ENCODE data around the gene AVPR1B. TPM values are rescaled to one million over a fixed set of nuclear protein-coding genes. Genes with fewer than 3 reads are reported as not detected.

Gene AVPR1B
- total and polyA plus RNA-seq, 2 donors (not counting 3 experiments of a cell fraction or from before 2014, with no cell fraction given) = not detected

- Histone ChIP-seq H3K27ac (ENCODE audit: insufficient read depth, low read depth, low read length) (no peak overlapping the region), H3K4me3 (replicated peaks in 1 of 3; ENCODE audit: insufficient read depth in 1 of 3, low read depth in 1 of 3, low read length in 3 of 3) (no peak overlapping the region), H3K9ac (replicated peaks; ENCODE audit: extremely low read depth, insufficient read depth, low read length) (no peak overlapping the region), H2AFZ (ENCODE audit: low read depth, low read length) (no peak overlapping the region), H3K36me3 (ENCODE audit: control insufficient read depth in 2 of 2, extremely low read depth in 1 of 2, insufficient read depth in 2 of 2, low read length in 2 of 2) (no peaks in the 10 kb centered on the region), H3K9me1 (replicated peaks; ENCODE audit: control insufficient read depth, extremely low read depth, insufficient read depth, low read length) (no peaks in the 10 kb centered on the region), H3K27me3 (ENCODE audit: control insufficient read depth in 2 of 2, insufficient read depth in 2 of 2, low read length in 2 of 2) (peaks cover 0 to 17% of the 10 kb centered on the region in 2 experiments), H3K79me2 (ENCODE audit: control insufficient read depth, insufficient read depth, low read length) (no peaks in the 10 kb centered on the region), H3K4me1 (ENCODE audit: control insufficient read depth, extremely low read depth, insufficient read depth, low read length) (no peaks in the 10 kb centered on the region), H4K20me1 (replicated peaks; ENCODE audit: control insufficient read depth, extremely low read depth, insufficient read depth, low read length) (no peaks in the 10 kb centered on the region), H3K9me3 (replicated peaks; ENCODE audit: control insufficient read depth, insufficient read depth, low read length) (no peaks in the 10 kb centered on the region), H3K4me2 (ENCODE audit: insufficient read depth, low read length) (no peak overlapping the region)
- CTCF ChIA-PET = interaction anchor here (0.9 to 1.3 kb wide), 4 partner anchors 9 to 105 kb away, joined by 3 to 5 read pairs (median 4); no protein-coding TSS in a partner anchor
- FAIRE-seq (no peak), DNase-seq (ENCODE audit: low read depth, low spot score) (no peak)
- TF ChIP-seq GATA2 (IDR thresholded peaks at IDR 0.05; ENCODE audit: insufficient read depth, insufficient read length, low read depth, low read length) (no peak), MYC (IDR thresholded peaks at IDR 0.05; ENCODE audit: low read depth, low read length) (no peak)
- TF ChIP-seq, protein P1, sequence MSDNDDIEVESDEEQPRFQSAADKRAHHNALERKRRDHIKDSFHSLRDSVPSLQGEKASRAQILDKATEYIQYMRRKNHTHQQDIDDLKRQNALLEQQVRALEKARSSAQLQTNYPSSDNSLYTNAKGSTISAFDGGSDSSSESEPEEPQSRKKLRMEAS (IDR thresholded peaks at IDR 0.05; ENCODE audit: insufficient read depth, insufficient read length) = no peak
- no TSS peak for BruUV-seq (replicated peaks)
- dilution Hi-C loops (cut with MboI; ENCODE audit: extremely low pct_ligation_motif_present, low sequenced_read_pairs) (no loop called here), intact Hi-C loops (cut with micrococcal nuclease) (no loop called here)
- POLR2A ChIA-PET = no interaction called here
Observed at GRCh38 chr1:206081856-206082255, 35.3 kb downstream of the AVPR1B start.

GRCh38 chr1:206080026-206080820, 37.0 kb downstream of the AVPR1B start:
- no peak for FAIRE-seq
- dilution Hi-C loops (cut with MboI; ENCODE audit: extremely low pct_ligation_motif_present, low sequenced_read_pairs) = no loop called here
- POLR2A ChIA-PET = no interaction called here
- Histone ChIP-seq H3K9ac (replicated peaks; ENCODE audit: extremely low read depth, insufficient read depth, low read length) (no peak overlapping the region), H3K79me2 (ENCODE audit: control insufficient read depth, insufficient read depth, low read length) (no peaks in the 10 kb centered on the region), H4K20me1 (replicated peaks; ENCODE audit: control insufficient read depth, extremely low read depth, insufficient read depth, low read length) (no peaks in the 10 kb centered on the region), H3K9me1 (replicated peaks; ENCODE audit: control insufficient read depth, extremely low read depth, insufficient read depth, low read length) (no peaks in the 10 kb centered on the region), H3K9me3 (replicated peaks; ENCODE audit: control insufficient read depth, insufficient read depth, low read length) (no peaks in the 10 kb centered on the region), H3K4me3 (replicated peaks in 1 of 3; ENCODE audit: insufficient read depth in 1 of 3, low read depth in 1 of 3, low read length in 3 of 3) (no peak overlapping the region), H3K4me1 (ENCODE audit: control insufficient read depth, extremely low read depth, insufficient read depth, low read length) (no peaks in the 10 kb centered on the region), H3K27ac (ENCODE audit: insufficient read depth, low read depth, low read length) (no peak overlapping the region), H3K36me3 (ENCODE audit: control insufficient read depth in 2 of 2, extremely low read depth in 1 of 2, insufficient read depth in 2 of 2, low read length in 2 of 2) (no peaks in the 10 kb centered on the region), H3K4me2 (ENCODE audit: insufficient read depth, low read length) (no peak overlapping the region), H3K27me3 (ENCODE audit: control insufficient read depth in 2 of 2, insufficient read depth in 2 of 2, low read length in 2 of 2) (peaks cover 0 to 15% of the 10 kb centered on the region in 2 experiments), H2AFZ (ENCODE audit: low read depth, low read length) (no peak overlapping the region)
- TF ChIP-seq, protein P2, sequence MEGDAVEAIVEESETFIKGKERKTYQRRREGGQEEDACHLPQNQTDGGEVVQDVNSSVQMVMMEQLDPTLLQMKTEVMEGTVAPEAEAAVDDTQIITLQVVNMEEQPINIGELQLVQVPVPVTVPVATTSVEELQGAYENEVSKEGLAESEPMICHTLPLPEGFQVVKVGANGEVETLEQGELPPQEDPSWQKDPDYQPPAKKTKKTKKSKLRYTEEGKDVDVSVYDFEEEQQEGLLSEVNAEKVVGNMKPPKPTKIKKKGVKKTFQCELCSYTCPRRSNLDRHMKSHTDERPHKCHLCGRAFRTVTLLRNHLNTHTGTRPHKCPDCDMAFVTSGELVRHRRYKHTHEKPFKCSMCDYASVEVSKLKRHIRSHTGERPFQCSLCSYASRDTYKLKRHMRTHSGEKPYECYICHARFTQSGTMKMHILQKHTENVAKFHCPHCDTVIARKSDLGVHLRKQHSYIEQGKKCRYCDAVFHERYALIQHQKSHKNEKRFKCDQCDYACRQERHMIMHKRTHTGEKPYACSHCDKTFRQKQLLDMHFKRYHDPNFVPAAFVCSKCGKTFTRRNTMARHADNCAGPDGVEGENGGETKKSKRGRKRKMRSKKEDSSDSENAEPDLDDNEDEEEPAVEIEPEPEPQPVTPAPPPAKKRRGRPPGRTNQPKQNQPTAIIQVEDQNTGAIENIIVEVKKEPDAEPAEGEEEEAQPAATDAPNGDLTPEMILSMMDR (IDR thresholded peaks at IDR 0.05; ENCODE audit: extremely low read depth in 1 of 2, insufficient read depth in 1 of 2, low read depth in 1 of 2, low read length in 2 of 2) = no peak
- TF ChIP-seq GATA2 (IDR thresholded peaks at IDR 0.05; ENCODE audit: insufficient read depth, insufficient read length, low read depth, low read length) (no peak), MYC (IDR thresholded peaks at IDR 0.05; ENCODE audit: low read depth, low read length) (no peak), POLR2AphosphoS5 (IDR thresholded peaks at IDR 0.05; ENCODE audit: insufficient read depth, low read depth, low read length) (no peak), FOS (IDR thresholded peaks at IDR 0.05; ENCODE audit: borderline replicate concordance, insufficient read depth, low read length) (no peak), JUN (IDR thresholded peaks at IDR 0.05; ENCODE audit: borderline replicate concordance, insufficient read depth, insufficient read length, low read depth) (no peak), POLR2A (IDR thresholded peaks at IDR 0.05; ENCODE audit: low read depth, low read length) (no peak), EZH2 (IDR thresholded peaks at IDR 0.05; ENCODE audit: borderline replicate concordance, low read depth, low read length, severe bottlenecking) (no peak)
- TF ChIP-seq, protein P1 (IDR thresholded peaks at IDR 0.05; ENCODE audit: insufficient read depth, insufficient read length) = no peak
- CTCF ChIA-PET = interaction anchor here (1.0 to 1.2 kb wide), 2 partner anchors 26 kb away, joined by 3 read pairs; no protein-coding TSS in a partner anchor
- no peak for DNase-seq (ENCODE audit: low read depth, low spot score)
- intact Hi-C loops (cut with micrococcal nuclease) = no loop called here
- BruUV-seq (replicated peaks) = no TSS peak

All from endothelial cell of umbilical vein (primary cell).